SK-N-SH (cell line): ENCODE results near the gene ZBTB17.

Experiments used
- CTCF ChIP-seq: fragments of 200-600 bp; sonication (generic); IDR thresholded peaks from 2 replicates; pipeline ENCODE4 v1.6.1; 2017; ENCODE audit warnings: antibody characterized with exemption, mild to moderate bottlenecking, moderate library complexity
- EP300 ChIP-seq, 2 experiments: IDR thresholded peaks; 2 replicates each; pipeline versions ENCODE4 v1.4.0 to v1.6.1; 2012; ENCODE audit warnings: borderline replicate concordance in 1 of 2, low read depth in 1 of 2, low read length in 1 of 2
- EZH2phosphoT487 ChIP-seq: fragments of 200-600 bp; sonication (generic); IDR thresholded peaks from 2 replicates; pipeline ENCODE4 v1.6.1; 2017; ENCODE audit warnings: low read depth, mixed run types, mild to moderate bottlenecking, antibody characterized with exemption, moderate library complexity, borderline replicate concordance
- GABPA ChIP-seq: IDR thresholded peaks from 2 replicates; pipeline ENCODE4 v1.4.0; 2012; ENCODE audit warnings: low read depth, mild to moderate bottlenecking
- POLR2AphosphoS5 ChIP-seq: IDR thresholded peaks from 2 replicates; pipeline ENCODE4 v1.6.1; 2012; ENCODE audit warnings: low read depth, low read length
- RAD21 ChIP-seq: IDR thresholded peaks from 2 replicates; pipeline ENCODE4 v1.6.1; 2012; ENCODE audit warnings: mild to moderate bottlenecking, low read length
- RCOR1 ChIP-seq: fragments of 150-350 bp; IDR thresholded peaks from 2 replicates; pipeline ENCODE4 v1.6.1; 2017; ENCODE audit warnings: antibody characterized with exemption, low read length
- SIN3A ChIP-seq: IDR thresholded peaks from 2 replicates; pipeline ENCODE4 v1.6.1; 2012; ENCODE audit warnings: low read depth, mild to moderate bottlenecking, low read length, moderate library complexity, borderline replicate concordance
- SMC3 ChIP-seq: IDR thresholded peaks from 2 replicates; pipeline ENCODE4 v1.6.1; 2012; ENCODE audit warnings: low read depth, low read length, improper control_type of control experiment
- TEAD4 ChIP-seq: IDR thresholded peaks from 2 replicates; pipeline ENCODE4 v1.4.0; 2012; ENCODE audit warnings: mild to moderate bottlenecking, borderline replicate concordance; ENCODE audit not compliant: insufficient read depth
- YY1 ChIP-seq: IDR thresholded peaks from 2 replicates; pipeline ENCODE4 v1.4.0; 2012; ENCODE audit warnings: low read depth, mild to moderate bottlenecking
- TF ChIP-seq, protein P1 (sequence below): IDR thresholded peaks from 2 replicates; pipeline ENCODE4 v1.4.0; 2012; ENCODE audit warnings: low read depth
- TF ChIP-seq, protein P2 (sequence below): IDR thresholded peaks from 2 replicates; pipeline ENCODE4; 2012
- TF ChIP-seq, protein P3 (sequence below): fragments of 150-350 bp; IDR thresholded peaks from 2 replicates; pipeline ENCODE4 v1.6.1; 2017; ENCODE audit warnings: antibody characterized with exemption, low read length, low read depth, borderline replicate concordance

DNA sequence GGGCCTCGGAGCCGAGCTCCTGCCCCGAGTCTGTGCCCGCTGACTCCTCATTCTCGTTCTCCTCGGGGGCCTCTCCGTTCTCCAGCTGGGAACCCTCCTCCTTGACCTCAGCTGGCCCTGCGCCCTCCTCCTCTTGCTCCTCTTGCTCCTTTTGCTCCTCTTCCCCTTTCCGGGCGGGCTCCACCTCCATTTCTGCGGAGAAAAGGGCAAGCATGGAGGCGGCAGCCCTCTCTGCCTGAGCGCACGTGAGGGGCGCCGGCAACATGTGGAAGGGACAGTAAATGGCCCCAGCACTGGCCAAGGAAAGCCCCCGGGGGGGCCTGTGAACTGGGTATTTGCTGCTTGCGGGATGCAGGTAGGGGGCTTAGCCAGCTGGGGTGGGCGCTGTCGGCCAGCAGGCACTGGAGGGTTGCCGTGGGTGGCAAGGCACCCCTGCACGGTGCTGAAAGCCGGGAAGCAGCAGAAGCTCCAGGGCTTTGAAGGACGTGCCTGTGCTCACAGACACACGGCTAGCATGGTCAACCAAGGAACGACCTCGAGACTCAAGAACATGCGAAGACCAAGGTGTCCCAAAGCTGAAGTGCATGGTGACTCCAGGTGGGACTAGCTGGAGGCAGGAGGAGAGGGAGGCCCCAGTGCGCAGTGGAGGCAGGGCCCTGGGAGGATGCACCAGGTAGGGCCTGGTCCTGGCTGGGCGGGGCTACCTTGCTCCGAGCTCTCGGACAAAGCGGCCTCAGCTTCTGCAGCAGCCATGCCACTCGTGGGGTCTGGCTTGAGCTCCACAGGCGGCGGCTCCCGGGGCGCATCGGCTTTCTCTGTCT, 30.7 kb downstream of the ZBTB17 start:
- TF ChIP-seq, protein P1, sequence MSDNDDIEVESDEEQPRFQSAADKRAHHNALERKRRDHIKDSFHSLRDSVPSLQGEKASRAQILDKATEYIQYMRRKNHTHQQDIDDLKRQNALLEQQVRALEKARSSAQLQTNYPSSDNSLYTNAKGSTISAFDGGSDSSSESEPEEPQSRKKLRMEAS, result no peak
- no peak for TF ChIP-seq CTCF
- no peak for TF ChIP-seq RAD21
- TF ChIP-seq EP300 (IDR thresholded peaks at IDR 0.05; ENCODE audit: borderline replicate concordance in 1 of 2, low read depth in 1 of 2, low read length in 1 of 2), result no peak
- no peak for TF ChIP-seq RCOR1
- TF ChIP-seq POLR2AphosphoS5, result no peak
- TF ChIP-seq SMC3, result no peak
- TF ChIP-seq, protein P2, sequence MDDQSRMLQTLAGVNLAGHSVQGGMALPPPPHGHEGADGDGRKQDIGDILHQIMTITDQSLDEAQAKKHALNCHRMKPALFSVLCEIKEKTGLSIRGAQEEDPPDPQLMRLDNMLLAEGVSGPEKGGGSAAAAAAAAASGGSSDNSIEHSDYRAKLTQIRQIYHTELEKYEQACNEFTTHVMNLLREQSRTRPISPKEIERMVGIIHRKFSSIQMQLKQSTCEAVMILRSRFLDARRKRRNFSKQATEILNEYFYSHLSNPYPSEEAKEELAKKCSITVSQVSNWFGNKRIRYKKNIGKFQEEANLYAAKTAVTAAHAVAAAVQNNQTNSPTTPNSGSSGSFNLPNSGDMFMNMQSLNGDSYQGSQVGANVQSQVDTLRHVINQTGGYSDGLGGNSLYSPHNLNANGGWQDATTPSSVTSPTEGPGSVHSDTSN, result no peak
- no peak for TF ChIP-seq YY1
- no peak for TF ChIP-seq SIN3A
- no peak for TF ChIP-seq EZH2phosphoT487
- TF ChIP-seq, protein P3, sequence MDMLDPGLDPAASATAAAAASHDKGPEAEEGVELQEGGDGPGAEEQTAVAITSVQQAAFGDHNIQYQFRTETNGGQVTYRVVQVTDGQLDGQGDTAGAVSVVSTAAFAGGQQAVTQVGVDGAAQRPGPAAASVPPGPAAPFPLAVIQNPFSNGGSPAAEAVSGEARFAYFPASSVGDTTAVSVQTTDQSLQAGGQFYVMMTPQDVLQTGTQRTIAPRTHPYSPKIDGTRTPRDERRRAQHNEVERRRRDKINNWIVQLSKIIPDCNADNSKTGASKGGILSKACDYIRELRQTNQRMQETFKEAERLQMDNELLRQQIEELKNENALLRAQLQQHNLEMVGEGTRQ, result no peak
- no peak for TF ChIP-seq GABPA
- no peak for TF ChIP-seq TEAD4
